ENCODE results near the gene FCAMR.

Gene FCAMR

GRCh38 chr1:206955476-206956451, 14.5 kb downstream of the FCAMR start:
- no peak for DNase-seq (ENCODE audit: low read depth)

GRCh38 chr1:206954459-206955342, 15.6 kb downstream of the FCAMR start:
- no peak for DNase-seq (ENCODE audit: low read depth)

GRCh38 chr1:206953626-206954025, 16.6 kb downstream of the FCAMR start:
- no peak for DNase-seq (ENCODE audit: low read depth)

- no peak for DNase-seq (ENCODE audit: low read depth)
These were observed 17.1 kb downstream of the FCAMR start for GRCh38 chr1:206953126-206953525.

DNA sequence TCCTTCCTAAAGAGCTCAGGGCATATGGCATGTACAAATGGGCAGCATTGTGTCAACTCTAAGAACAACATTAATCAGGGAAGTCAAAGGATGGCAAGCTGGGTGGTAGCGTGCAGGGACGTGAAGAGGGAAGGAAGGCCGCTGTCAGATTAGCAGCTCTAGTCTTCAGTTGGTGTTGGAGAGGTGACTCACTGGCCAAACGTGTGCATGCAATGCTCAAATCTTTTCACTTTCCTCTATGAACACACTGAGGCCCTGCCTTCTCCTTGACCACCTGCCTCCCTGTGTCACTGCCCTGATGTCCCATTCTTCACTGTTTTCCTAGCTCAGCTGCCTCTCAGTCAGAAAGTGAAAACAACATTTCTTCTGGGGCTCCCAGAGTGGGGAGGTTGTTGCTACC, 18.1 kb downstream of the FCAMR start:
- no peak for DNase-seq (ENCODE audit: low read depth)

DNA sequence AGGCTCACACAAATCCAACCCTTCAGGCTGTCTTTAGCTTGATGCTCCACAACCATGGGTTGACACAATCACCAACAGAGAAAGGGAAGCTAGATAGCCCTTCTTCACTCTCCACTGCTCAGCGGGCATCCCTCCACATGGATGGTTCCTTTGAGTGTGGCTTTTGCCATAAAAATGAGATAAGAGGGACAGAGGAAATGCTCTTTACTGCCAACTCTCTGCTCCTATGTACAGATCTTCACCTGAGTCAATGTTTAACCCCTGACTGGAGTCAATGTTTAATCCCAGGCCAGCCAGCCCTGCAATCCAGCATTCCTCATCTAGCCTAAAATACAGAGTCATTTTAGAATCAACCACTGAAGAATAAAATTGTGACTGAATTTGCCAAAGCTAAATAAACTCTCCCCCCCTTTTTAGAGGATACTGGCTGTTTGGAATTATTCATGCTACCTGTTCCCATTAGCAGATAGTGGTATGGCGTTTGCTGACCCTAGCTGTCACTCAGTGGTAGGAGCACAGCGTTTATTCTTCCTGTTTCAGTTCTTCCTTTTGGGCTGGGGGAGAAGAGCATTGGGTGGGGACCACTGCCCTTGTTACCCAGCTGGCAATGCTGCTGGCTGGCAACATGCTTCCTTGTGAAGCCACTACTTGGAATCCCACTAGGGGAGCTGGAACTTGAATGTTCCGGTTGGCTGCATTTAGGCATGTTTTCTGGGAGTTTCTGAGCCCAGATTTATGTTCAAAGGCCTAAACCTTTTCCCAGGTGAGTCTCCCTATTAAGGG, 18.8 kb downstream of the FCAMR start:
- DNase-seq (ENCODE audit: low read depth), result no peak

- DNase-seq (ENCODE audit: low read depth), result no peak
These were observed 20.6 kb downstream of the FCAMR start for GRCh38 chr1:206949641-206950040.

DNA sequence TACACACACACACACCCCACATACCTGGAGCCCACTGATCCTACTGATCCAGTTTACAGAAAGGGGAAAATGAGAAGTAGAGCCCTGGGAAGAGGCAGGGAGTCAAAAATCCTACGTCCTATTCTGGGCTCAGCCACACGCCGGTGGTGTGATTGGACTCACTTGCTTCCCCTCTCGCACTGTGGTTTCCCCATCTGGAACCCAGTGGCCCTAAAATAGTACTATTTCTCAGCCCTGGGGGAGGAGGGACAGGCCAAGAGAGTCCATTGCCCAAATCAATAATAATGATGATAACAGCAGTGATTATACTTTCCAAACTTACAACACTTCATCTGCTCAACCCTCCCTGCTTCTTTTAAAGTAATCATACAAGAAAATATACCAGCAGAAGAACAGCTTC, 21.1 kb downstream of the FCAMR start:
- no peak for DNase-seq (ENCODE audit: low read depth)

GRCh38 chr1:206947255-206947654, 23.0 kb downstream of the FCAMR start:
- DNase-seq (ENCODE audit: low read depth), result no peak

DNA sequence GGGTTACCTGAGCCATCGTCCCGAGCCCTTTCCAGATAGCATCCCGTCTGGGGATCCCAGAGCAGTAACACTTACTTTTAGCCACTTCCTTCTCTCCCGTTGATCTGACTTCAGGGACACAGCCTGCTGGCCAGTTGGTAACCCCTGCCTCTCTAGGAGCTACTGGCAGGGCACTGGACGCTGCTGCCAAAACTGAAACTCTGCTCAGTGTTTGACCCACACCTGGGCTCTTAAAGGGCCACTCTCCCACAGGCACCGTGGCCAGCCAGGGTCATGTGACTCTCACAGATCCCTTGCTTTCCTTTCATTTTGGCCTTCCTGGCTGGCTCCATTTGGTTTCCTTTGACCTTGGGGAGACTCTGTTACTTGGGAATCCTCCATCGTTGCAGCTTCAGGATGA, 24.0 kb downstream of the FCAMR start, which contains the start of gene PIGR:
Gene PIGR, minus strand, starts transcription at position 206 of the 400 bp plus-strand sequence. CDS start 5,935 bp downstream, outside the sequence.
- no peak for DNase-seq (ENCODE audit: low read depth)

GRCh38 chr1:206945779-206946178, 24.5 kb downstream of the FCAMR start:
- DNase-seq (ENCODE audit: low read depth), result no peak

GRCh38 chr1:206944703-206945102, 25.6 kb downstream of the FCAMR start:
- DNase-seq (ENCODE audit: low read depth), result no peak

DNA sequence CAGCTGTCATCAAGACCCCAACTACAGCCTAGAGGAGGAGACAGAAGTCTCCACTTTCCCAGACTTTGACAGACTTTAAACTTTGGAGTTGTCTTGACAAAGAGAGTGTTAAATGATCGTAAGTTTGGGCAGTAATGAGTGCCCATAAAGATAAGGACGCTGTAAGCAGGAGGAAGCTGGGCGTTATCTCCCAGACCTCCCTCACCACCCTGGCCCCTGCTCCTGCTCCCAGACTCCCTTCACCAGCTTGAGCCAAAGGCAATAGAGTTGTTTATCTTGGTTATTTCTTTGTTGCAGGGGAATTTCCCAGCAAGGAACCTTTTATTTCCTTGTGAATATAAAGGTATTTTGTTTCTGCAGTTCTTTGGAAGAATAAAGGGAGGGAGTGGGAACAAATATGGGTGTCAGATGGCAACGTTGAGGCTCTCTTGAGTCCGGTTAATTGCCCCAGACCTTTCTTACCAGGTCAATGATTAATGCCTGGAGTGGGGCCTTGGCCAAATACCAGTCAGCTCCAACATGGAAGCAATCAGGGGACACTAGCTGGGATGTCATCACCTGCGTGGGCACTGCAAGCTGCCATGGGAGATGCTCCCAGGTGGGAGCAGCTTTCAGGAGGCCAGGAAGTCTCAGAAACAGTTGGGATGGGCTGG, 28.4 kb downstream of the FCAMR start:
- DNase-seq (ENCODE audit: low read depth), result no peak

- no peak for DNase-seq (ENCODE audit: low read depth)
These were observed 29.7 kb downstream of the FCAMR start for GRCh38 chr1:206940588-206940936.

DNA sequence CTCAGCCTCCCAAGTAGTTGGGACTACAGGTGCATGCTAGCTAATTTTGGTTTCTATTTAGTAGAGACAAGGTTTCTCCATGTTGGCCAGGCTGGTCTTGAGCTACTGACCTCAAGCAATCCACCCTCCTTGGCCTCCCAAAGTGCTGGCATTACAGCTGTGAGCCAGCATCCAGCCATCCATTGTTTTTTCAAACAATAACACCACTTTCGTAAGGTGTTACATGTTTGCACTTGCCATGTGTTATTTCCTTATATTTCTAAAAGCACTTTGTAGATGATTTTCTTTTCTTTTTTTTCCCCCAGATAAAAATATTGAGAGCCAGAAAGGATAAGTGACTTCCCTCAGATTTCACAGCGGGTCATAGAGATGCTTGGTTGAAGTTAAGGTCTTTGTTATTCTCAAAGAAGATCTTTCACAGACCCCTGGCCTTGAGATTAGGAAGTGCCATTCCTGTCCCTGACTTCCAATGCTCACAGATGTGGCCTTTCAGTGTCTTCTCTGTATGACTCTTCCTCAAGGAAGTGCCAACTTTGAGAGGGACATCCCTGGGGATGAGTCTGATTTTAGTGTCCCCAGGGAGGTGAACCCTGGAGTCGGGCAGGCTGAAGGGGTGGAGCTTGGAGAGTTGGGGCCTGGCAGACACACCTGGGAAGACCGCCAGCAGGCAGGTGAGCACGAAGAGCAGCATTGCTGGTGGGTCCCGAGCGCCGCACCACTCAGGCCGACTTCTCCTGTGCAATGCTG, 30.2 kb downstream of the FCAMR start:
- no peak for DNase-seq (ENCODE audit: low read depth)

- no peak for DNase-seq (ENCODE audit: low read depth)
These were observed 31.1 kb downstream of the FCAMR start for GRCh38 chr1:206939131-206939530.

GRCh38 chr1:206937425-206937824, 32.8 kb downstream of the FCAMR start:
- no peak for DNase-seq (ENCODE audit: low read depth)

- DNase-seq (ENCODE audit: low read depth), result peak; percentile 47
These were observed 34.7 kb downstream of the FCAMR start for GRCh38 chr1:206935491-206936067.

DNA sequence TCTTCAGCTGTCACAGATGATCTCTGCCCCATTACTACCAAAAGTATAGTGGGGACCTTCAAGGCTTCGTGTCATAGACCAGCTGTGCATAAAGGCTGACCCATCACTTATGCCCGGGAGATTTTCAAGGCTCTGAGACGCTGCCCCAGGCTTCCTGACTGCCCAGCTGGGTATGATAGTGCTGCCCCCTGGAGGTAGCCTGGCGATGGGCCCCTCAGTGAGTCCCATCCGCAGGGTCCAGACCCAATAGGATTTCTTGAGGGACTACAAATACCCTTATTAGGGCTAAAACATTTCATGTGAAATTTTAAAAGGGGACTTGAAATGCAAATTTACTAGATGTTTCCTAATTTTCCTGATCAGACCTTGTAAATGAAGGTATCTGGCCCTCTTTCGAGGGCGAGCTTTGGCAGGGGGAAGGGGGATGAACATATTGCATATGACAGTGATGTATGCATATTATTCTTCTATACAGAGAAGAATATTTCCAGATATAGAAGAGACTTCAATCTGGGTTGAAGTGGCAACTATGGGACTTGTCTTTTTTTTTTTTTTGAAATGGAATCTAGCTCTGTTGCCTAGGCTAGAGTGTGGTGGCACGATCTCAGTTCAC, 36.8 kb downstream of the FCAMR start:
- peak; percentile 23 for DNase-seq (ENCODE audit: low read depth)

DNA sequence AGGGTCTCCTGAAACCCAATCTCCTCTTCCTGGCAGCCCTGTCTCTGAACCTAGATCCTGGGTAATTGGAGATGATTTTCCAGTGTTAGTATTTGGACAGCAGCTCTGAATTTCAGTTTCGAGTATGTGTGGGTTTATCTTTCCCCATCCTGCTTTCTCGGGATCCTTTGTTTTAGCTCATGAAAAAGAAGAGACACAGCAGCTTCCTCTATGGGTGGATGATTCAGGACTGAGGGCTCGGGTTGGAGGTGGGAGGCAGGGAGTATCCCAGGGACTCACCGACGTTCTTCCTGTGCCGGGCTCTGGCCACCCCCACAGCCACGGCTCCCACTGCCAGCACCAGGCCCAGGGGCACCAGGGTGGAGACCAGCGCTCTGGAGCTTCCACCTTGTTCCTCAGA, 38.1 kb downstream of the FCAMR start:
- no peak for DNase-seq (ENCODE audit: low read depth)

Measured in EH (cell line).